Measurements from ENCODE around the gene GAA.

Gene GAA

DNA sequence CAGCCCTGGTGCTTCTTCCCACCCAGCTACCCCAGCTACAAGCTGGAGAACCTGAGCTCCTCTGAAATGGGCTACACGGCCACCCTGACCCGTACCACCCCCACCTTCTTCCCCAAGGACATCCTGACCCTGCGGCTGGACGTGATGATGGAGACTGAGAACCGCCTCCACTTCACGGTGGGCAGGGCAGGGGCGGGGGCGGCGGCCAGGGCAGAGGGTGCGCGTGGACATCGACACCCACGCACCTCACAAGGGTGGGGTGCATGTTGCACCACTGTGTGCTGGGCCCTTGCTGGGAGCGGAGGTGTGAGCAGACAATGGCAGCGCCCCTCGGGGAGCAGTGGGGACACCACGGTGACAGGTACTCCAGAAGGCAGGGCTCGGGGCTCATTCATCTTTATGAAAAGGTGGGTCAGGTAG lies 3.6 kb downstream of the GAA start:
- DNase-seq = peak in 1 of 3 experiments; percentile 46

DNA sequence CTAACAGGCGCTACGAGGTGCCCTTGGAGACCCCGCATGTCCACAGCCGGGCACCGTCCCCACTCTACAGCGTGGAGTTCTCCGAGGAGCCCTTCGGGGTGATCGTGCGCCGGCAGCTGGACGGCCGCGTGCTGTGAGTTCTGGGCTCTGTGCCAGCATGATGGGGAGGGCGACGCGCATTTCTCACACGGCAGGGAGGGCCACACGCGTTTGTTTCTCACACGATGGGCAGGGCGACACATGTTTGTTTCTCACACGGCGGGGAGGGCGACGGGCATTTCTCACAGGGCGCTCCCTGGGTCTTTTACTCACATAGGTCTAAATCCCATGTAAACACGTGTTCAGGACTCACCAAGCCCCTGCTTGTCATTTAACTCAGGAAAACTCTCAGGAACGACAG lies 4.4 kb downstream of the GAA start:
- peak; percentile 74 to 91 (median 76) for DNase-seq

DNA sequence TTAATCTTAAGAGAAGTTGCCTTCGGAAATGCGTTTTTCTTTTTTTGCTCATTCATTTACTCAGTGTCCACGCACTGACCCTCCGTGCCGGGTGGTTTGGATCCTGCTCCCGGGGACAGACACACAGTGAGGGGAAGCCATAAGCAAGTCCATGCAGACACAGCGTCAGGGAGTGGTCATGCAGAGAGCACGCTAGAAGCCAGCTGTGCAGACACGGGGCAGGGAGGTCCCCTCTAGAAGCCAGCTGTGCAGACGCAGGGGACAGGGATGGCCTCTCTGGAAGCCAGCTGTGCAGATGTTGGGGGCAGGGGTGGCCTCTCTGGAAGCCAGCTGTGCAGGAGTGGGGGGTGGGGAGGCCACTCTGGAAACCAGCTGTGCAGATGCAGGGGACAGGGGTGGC lies 4.8 kb downstream of the GAA start:
- peak in 1 of 3 experiments; percentile 60 for DNase-seq

DNA sequence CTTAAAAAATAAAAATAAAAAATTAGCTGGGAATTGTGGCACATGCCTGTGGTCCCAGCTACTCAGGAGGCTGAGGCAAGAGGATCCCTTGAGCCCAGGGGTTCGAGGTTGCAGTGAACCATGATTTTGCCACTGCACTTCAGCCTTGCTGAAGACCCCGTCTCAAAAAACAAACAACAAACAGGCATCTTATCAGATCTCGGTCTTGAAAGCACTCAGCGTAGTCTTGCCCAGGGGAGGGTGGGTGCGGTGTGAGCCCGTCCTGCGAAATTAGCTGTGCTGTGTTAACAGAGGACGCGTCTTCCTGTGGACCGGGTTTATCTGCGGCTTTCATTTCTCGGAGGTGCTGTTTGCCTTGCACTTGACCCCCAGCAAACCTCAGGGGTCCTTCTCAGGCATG lies 5.4 kb downstream of the GAA start:
- no peak for DNase-seq

DNA sequence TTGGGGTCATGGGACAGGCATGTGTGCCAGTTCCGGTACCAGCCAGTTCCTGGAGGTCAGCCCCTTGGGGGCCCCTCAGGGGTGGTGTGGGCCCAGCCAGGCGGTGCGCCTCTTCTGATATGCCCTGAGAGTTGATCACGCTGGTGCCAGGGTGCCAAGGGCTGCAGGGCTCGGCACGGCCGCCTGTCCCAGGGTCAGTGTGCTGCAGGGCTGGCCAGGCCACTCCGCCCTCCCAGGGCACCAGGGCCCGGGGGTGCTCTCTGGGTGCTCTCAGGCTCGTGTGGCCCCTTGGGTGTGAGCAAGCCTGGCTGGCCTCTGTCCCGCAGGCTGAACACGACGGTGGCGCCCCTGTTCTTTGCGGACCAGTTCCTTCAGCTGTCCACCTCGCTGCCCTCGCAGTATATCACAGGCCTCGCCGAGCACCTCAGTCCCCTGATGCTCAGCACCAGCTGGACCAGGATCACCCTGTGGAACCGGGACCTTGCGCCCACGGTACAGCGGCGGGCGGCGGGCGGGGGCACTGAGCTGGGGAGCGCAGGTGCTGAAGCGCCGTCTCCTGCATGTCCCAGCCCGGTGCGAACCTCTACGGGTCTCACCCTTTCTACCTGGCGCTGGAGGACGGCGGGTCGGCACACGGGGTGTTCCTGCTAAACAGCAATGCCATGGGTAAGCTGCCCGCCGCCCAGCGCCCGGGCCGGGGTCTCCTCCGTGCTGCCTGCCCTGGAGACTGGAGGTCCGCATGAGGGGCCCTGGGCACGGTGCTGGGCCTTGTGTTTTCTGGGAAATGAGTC lies 6.0 kb downstream of the GAA start:
- DNase-seq = no peak

DNA sequence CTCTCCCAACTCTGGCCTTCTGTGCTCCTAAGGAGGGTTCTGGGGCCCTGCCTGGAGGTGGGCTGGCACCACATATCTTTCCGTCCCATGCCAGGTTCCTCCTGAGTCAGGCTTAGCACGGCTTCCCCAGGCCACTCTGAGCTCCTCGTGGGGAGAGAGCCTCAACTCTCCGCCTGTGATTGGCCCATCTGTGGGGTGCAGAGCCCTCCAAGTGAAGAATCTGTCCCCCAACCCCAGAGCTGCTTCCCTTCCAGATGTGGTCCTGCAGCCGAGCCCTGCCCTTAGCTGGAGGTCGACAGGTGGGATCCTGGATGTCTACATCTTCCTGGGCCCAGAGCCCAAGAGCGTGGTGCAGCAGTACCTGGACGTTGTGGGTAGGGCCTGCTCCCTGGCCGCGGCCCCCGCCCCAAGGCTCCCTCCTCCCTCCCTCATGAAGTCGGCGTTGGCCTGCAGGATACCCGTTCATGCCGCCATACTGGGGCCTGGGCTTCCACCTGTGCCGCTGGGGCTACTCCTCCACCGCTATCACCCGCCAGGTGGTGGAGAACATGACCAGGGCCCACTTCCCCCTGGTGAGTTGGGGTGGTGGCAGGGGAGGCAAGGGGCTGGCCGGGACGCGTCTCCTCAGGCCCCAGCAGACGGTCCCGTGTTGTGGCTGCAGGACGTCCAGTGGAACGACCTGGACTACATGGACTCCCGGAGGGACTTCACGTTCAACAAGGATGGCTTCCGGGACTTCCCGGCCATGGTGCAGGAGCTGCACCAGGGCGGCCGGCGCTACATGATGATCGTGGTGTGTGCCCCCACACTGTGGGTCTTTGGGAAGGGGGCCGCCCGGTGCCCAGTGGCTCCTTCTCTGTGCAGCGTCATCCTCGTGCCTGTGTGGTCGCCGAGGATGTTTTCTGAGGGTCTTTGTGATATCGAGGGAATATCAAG lies 6.9 kb downstream of the GAA start:
- no peak for DNase-seq

DNA sequence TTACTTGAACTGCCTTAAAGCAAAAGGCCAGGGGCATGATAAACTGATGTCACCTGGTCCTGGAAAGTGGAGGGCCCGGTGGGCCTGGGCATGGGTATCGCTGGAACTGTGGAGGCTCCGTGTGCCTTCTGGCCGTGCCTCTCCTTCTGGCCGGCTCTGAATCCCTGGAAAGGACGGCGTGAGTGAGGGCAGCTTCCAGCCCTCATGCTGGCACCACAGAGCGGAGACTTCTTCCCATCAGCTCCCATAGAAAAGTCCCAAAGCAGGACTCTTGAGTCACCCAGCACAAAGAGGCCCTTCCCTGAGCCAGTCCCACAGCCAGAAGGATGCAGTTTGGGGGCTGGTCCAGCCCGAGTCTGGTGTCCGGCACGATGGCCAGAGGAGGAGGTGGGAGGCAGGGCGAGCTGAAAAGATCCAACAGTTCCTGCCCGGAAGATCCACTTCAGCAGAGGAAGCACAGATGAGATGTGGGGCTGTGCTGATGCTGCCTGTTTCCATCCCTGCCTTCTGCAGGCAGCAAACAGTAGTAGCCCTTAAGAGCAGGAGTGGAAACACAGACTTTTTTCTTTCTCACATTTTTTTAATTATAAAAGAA lies 7.8 kb downstream of the GAA start:
- DNase-seq = no peak

DNA sequence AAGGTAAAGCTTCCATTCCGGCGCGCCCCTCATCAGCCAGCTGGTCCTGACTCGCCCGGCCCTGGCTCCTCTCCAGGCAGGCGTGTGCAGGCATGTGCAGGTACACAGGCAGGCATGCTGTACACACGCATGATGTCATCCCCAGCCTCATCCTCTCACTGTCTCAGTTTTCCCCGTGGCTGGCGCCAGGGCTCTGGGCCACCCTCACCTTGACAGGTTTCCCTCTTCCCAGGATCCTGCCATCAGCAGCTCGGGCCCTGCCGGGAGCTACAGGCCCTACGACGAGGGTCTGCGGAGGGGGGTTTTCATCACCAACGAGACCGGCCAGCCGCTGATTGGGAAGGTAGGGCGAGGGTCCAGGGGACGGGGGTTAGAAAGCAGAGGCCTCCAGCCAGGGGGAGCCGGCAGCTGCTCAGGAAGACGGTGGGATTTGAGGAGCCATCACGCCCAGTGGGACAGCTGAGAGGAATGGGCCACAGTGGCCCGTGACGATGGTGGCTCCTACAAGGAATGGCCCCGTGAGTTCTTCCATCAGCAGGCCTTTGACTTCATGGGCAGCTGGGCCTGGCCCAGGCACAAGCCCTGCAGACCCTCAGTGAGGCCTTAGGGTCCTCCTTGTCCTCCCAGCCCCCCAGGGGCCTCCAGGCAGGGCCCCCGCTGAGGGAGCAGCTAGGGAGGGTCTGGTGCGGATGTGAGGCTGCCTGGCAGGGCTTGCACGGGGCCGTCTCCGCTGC lies 8.5 kb downstream of the GAA start:
- peak; percentile 22 to 72 (median 29) for DNase-seq

DNA sequence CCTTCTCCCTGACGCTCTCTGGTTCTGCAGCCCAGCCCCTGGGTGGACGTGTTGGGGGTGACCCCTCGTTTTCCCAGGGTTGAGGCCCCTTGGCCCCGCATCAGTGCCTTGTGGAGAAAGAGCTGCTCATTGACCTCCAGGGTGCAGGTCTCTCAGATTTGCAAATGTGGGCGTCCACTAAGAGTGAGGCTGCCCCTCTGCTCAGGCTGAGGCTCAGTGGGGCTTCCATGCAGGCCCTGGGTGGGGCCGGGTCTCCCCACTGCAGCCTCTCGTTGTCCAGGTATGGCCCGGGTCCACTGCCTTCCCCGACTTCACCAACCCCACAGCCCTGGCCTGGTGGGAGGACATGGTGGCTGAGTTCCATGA lies 9.0 kb downstream of the GAA start:
- DNase-seq = no peak

DNA sequence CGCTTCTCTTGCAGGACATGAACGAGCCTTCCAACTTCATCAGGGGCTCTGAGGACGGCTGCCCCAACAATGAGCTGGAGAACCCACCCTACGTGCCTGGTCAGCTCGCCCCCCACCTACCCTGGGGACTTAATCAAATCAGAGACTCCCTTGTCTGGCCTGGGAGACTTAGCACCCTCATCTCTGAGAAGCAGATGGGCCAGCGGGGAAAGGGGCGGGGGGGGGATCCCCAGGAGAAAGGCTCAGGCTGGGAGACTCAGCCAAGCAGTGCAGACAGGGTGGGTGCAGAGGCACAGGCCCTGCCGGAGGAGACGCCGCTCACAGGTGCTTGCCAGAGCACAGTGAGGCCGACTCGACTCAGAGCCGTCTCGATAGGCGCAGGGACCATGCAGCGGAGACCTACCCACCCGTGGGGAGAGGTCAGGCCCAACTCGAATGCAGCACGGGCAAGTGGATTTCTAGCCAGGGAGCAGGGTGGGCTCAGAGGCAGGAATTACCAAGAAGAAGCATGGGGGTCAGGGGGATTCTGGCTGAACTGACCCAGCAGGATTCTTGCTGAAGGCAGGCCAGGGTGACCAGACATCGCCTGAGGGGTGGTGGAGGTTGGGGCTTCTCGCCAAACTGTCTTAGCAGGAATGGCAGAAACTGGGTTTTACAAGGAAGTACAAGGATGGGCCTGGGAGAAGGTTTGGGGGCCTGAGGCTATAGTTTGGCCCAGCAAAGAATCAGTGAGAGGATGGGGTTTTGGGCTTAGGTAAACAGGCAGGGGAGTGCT lies 9.7 kb downstream of the GAA start:
- no peak for DNase-seq

DNA sequence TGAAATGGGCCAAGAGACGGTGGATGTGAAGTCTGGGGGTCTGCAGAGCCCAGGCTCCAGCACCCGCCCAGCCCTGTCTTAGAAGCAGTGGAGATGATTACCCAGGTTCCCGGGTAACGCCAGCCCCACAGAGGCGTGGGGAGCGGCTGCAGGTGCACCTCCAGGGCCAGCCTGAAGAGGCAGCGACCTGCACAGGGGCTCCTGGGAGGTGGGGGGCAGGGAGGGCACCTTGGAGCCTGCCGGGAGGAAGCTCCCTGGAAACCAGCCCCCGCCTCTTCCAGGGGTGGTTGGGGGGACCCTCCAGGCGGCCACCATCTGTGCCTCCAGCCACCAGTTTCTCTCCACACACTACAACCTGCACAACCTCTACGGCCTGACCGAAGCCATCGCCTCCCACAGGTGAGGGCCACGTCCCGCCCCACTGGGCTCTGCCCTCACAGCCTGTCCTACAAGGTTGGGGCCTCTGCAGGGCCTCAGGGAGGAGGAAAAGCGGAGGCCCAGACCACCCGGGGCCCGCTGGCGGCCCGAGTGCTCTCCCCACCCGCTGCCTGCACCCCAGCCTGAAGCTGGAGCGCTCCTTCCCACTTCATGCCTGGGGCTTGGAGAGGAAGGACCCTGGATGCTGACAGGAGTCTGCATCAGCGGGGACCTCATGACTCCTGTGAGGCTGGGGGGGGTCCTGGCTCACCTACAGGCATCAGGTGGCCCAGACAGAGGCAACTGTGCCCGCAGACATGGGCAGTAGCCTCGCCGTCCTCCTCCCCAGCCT lies 10.5 kb downstream of the GAA start:
- DNase-seq = no peak

DNA sequence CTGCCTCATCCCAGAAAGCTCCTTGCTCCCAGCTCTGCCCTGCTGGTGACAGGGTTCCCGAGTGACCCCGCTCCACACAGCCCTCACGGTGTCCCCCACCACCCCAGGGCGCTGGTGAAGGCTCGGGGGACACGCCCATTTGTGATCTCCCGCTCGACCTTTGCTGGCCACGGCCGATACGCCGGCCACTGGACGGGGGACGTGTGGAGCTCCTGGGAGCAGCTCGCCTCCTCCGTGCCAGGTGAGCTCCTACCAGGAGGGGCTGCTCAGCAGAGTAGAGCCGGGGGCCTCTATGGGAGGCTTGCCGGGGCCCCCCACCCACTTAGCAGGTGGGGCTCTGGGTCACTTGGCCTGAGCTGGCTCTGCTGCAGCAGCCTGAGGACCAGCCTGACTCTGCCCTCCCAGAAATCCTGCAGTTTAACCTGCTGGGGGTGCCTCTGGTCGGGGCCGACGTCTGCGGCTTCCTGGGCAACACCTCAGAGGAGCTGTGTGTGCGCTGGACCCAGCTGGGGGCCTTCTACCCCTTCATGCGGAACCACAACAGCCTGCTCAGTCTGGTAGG lies 11.2 kb downstream of the GAA start:
- no peak for DNase-seq

DNA sequence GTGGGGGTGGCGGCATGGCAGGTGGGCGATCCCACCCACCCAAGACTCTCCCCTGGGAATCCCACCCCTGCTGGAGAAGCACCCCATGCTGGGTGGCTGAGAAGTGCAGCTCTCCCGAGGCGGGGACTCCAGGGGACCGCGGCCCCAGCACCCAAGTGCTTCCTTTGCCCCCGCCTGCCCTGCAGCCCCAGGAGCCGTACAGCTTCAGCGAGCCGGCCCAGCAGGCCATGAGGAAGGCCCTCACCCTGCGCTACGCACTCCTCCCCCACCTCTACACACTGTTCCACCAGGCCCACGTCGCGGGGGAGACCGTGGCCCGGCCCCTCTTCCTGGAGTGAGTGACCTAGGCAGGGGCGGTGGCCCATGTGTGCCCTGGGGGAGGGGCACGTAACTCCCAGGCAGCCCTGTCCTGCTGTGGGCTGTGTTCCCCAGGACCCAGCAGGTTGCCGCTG lies 11.7 kb downstream of the GAA start:
- no peak for DNase-seq

DNA sequence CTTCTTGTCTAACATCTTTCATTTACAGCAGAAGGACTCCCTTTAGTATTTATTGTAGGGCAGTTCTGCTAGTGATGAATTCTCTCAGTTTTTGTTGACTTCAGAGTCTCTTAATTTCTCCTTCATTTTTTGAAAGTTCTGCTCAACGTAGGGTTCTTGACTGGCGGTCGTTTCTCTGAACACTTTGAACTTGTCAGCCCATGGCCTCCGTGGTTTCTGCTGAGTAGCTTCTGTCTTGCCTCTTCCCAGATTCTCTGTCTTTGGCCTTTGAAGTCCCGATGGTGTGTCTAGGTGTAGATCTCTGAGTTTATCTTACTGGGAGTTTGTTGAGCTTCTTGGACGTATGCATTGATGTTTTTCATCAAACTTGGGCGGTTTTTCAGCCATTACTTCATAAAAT lies 13.4 kb downstream of the GAA start:
- DNase-seq = no peak

DNA sequence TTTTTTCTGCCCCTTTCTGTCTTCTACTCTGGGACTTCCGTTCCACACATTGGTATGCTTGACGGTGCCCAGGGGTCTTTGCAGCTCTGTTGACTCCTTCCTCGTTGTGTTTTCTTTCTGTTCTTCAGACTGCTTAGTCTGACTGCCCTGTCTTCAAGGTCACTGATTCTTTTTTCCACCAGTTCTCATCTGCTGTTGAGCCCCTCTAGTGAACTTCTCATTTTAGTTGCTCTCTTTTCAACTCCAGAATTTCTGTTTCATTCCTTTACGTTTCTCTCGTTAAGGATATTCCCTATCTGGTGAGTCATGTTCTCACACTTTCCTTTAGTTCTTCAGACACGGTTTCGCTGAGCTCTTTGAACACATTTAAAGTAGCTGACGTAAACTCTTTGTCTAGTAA lies 13.8 kb downstream of the GAA start:
- DNase-seq = no peak

DNA sequence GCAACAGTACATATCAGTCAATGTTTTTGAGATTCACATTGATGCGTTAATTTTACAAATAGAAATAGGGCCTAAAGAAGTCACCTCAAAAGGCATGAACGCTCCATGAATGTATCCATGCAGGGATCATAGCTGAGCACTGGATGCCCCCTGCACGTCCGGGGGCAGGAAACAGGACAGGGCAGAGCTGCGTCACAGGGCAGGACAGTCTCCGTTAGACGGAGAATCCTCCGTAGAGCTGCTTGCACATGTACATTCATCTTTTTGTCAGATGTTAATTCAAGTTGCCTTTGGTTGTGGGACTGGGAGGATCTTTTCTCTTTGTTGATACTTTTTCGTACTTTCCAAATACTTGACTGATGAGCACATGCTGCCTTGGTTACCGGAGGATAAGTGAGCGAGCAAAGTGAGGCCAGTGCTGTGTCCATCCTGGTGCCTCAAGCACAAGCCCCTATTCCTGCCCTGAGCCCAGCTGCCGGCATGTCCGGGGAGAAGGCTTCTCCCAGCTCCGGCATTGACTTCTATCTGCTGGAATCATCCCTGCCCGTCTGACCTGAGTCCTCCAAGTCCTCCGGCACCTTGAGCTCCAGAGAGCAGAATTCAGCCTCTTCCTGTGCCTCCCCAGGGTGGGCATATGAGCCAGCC lies 15.0 kb downstream of the GAA start:
- DNase-seq = no peak

DNA sequence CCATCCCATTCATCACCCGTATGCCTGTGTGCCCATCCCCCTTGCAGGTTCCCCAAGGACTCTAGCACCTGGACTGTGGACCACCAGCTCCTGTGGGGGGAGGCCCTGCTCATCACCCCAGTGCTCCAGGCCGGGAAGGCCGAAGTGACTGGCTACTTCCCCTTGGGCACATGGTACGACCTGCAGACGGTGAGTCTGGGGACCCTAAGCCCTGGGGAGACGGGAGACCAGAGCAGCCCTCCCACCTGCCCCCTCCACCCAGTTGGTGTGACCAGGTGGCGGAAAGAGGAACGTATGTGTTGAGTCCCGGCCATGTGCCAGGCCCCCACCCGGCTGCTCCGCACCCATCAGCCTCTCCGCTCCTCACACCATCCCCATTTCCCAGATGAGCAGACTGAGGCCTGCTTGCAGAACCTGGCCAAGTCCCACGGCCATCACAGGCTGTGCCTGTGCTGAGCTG lies 15.6 kb downstream of the GAA start:
- DNase-seq = no peak

DNA sequence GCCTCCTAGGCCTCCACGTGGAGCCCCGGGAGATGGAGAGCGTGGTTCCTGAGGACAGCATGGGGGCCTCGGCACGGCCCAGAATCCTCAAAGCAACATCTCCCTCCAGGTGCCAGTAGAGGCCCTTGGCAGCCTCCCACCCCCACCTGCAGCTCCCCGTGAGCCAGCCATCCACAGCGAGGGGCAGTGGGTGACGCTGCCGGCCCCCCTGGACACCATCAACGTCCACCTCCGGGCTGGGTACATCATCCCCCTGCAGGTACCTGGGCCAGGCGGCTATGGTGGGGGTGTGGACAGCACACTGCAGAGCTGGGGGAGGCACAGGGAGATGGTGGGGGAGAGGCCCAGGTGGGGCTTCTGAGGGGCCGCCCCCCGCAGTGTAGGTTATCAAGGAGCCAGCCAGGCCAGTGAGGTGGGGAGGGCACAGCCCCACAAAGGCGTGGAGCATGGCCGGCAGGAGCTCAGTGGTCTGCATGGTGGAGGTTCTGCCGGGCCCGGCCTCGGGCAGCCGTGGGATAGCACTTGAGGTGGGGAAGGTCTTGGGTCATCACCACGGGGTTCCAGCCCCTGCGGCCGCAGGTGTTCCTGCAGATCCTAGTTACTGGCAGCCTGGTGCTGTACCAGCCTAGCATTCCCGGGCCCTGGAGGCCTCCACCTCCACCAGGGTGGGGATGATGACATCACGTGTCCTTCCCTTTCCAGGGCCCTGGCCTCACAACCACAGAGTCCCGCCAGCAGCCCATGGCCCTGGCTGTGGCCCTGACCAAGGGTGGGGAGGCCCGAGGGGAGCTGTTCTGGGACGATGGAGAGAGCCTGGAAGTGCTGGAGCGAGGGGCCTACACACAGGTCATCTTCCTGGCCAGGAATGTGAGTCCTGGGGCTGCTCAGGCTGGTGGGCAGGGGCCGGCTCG lies 16.4 kb downstream of the GAA start:
- no peak for DNase-seq

DNA sequence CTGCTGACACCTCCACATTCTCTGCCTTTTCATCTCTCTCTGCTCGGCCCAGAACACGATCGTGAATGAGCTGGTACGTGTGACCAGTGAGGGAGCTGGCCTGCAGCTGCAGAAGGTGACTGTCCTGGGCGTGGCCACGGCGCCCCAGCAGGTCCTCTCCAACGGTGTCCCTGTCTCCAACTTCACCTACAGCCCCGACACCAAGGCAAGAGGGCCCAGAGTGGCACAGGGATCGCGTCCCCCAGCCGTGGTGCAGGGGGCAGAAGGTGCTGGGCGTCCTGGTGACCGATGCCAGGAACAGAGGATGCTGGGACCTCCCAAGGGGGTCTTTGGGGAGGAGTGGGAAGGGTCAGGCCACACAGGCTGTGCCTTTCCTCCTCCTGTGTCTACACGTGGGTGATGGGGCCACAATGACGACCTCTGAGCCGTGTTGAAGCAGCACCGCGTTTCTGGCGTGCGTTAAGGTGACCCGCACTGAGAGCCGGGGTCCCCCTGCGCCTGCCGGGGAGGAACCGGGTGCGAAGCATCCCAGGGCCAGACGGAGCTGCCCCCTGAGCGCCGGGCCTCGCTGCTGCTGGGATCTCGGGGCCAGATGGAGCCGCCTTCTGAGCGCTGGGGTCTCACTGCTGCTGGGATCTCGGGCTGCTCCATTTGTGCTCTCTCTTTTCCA lies 17.4 kb downstream of the GAA start:
- DNase-seq = no peak
